HepG2 (cell line): Measurements from ENCODE around the gene ZNF442. TPM values are rescaled to one million over a fixed set of nuclear protein-coding genes. Genes with fewer than 3 reads are reported as not detected.

Source experiments
- E2F1 ChIP-seq: sonication (generic); formaldehyde crosslinking; IDR thresholded peaks from 2 replicates; pipeline ENCODE4 v1.5.0; 2020; ENCODE audit warnings: missing genetic modification reagents
- ERF ChIP-seq: IDR thresholded peaks from 2 replicates; pipeline ENCODE4 v1.6.1; 2018; ENCODE audit warnings: missing biosample characterization, missing genetic modification reagents
- FOXP1 ChIP-seq, 2 experiments: fragments of 450-650 bp in 1 of 2; IDR thresholded peaks; 2 replicates each; pipeline ENCODE4 v1.6.1; 2017 to 2018; ENCODE audit warnings: antibody characterized with exemption in 1 of 2
- JARID2 ChIP-seq: sonication (generic); formaldehyde crosslinking; IDR thresholded peaks from 2 replicates; pipeline ENCODE4 v1.8.1; 2023; ENCODE audit warnings: missing genetic modification reagents, inconsistent platforms; ENCODE audit not compliant: insufficient replicate concordance
- MXI1 ChIP-seq: IDR thresholded peaks from 3 replicates; pipeline ENCODE4 v1.6.1; 2012; ENCODE audit warnings: low read depth, low read length, inconsistent platforms, borderline replicate concordance
- PAXIP1 ChIP-seq: sonication (generic); formaldehyde crosslinking; conservative IDR thresholded peaks from 2 replicates; pipeline ENCODE4 v1.4.0; 2020; ENCODE audit warnings: mild to moderate bottlenecking, missing genetic modification reagents, moderate library complexity
- PBX2 ChIP-seq: IDR thresholded peaks from 2 replicates; pipeline ENCODE4 v1.6.1; 2016; ENCODE audit warnings: control low read depth
- PHF21A ChIP-seq: sonication (generic); formaldehyde crosslinking; IDR thresholded peaks from 2 replicates; pipeline ENCODE4 v1.5.0; 2020; ENCODE audit warnings: mild to moderate bottlenecking, missing genetic modification reagents
- PHF8 ChIP-seq: sonication (generic); formaldehyde crosslinking; IDR thresholded peaks from 2 replicates; pipeline ENCODE4 v1.5.0; 2020; ENCODE audit warnings: missing genetic modification reagents
- TFAP4 ChIP-seq: sonication (generic); IDR thresholded peaks from 2 replicates; pipeline ENCODE4 v1.6.1; 2016; ENCODE audit warnings: low read depth, borderline replicate concordance
- ZNF383 ChIP-seq: sonication (generic); formaldehyde crosslinking; IDR thresholded peaks from 2 replicates; pipeline ENCODE4 v1.4.0; 2020; ENCODE audit warnings: missing genetic modification reagents, mild to moderate bottlenecking, borderline replicate concordance
- ZNF501 ChIP-seq: sonication (generic); formaldehyde crosslinking; IDR thresholded peaks from 2 replicates; pipeline ENCODE4 v1.5.1; 2020; ENCODE audit warnings: mild to moderate bottlenecking, moderate library complexity, missing genetic modification reagents
- ZNF572 ChIP-seq: sonication (generic); formaldehyde crosslinking; IDR thresholded peaks from 2 replicates; pipeline ENCODE4 v1.5.1; 2020; ENCODE audit warnings: mild to moderate bottlenecking, missing genetic modification reagents
- ZNF589 ChIP-seq: sonication (generic); formaldehyde crosslinking; conservative IDR thresholded peaks from 2 replicates; pipeline ENCODE4 v1.8.0; 2022; ENCODE audit warnings: mild to moderate bottlenecking, moderate library complexity, missing genetic modification reagents
- ZNF761 ChIP-seq: sonication (generic); formaldehyde crosslinking; conservative IDR thresholded peaks from 2 replicates; pipeline ENCODE4 v1.4.0; 2020; ENCODE audit warnings: mild to moderate bottlenecking, missing genetic modification reagents
- polyA plus RNA-seq, 8 experiments: library from polyadenylated mRNA; depleted of rRNA in 3 of 8; stranded (reverse) in 7 of 8; unstranded in 1 of 8; fragments of >200 nt; fragmentation: Illumina TruSeq in 4 of 8; extraction: Trizol in 4 of 8; gene quantifications; 2 replicates each; pipeline versions ENCODE4 v1.2.1 to v1.2.3, GENCODE V29; 2011 to 2016; ENCODE audit warnings: low read depth in 4 of 8, missing spikeins in 1 of 8, mixed read lengths in 1 of 8; ENCODE audit not compliant: insufficient read depth in 1 of 8
- total RNA-seq, 5 experiments: library from RNA; depleted of rRNA; stranded (reverse); fragments of >200 nt; fragmentation: Illumina TruSeq; extraction: Trizol; gene quantifications; 2 replicates each; pipeline ENCODE4 v1.2.3, GENCODE V29; 2016; ENCODE audit warnings: low read depth in 1 of 5
- TF ChIP-seq, protein P1 (sequence below): sonication (generic); formaldehyde crosslinking; IDR thresholded peaks from 2 replicates; pipeline ENCODE4 v1.8.0; 2022; ENCODE audit warnings: missing genetic modification reagents, mild to moderate bottlenecking, inconsistent platforms, borderline replicate concordance
- TF ChIP-seq, protein P2 (sequence below): sonication (generic); formaldehyde crosslinking; IDR thresholded peaks from 2 replicates; pipeline ENCODE4 v1.5.0; 2020; ENCODE audit warnings: mild to moderate bottlenecking, missing genetic modification reagents

ZNF442 gene
- total and polyA plus RNA-seq, 2 of the 13 experiments (the other 11 are each of a cell fraction or from before 2014, with no cell fraction given), result 1.0 to 6.0 TPM

GRCh38 chr19:12400633-12401502 is 35.4 kb upstream of the ZNF442 start, which contains the start of gene ZNF799 (continued):
- TF ChIP-seq TFAP4 (peak; percentile 96), ZNF572 (CRISPR knock-in tag) (no peak; the same call in 1 of the 2 replicates), JARID2 (CRISPR knock-in tag) (no peak), PBX2 (CRISPR knock-in tag) (peak; percentile 92), ZNF761 (CRISPR knock-in tag) (peak; percentile 90), ZNF589 (CRISPR knock-in tag) (peak; percentile 61; the same call in 1 of the 2 replicates), PAXIP1 (CRISPR knock-in tag) (peak; percentile 87), PHF8 (peak; percentile 73), ZNF501 (peak; percentile 77; the same call in 1 of the 2 replicates), ZNF383 (CRISPR knock-in tag) (no peak), ERF (CRISPR knock-in tag) (peak; percentile 36; the same call in 1 of the 2 replicates), FOXP1 (IDR thresholded peaks at IDR 0.05) (no peak), FOXP1 (CRISPR knock-in tag; IDR thresholded peaks at IDR 0.05) (0 out of 2 replicates have a peak, but pooled peaks have one; percentile 8), PHF21A (CRISPR knock-in tag) (peak; percentile 84), MXI1 (peak; percentile 91), E2F1 (CRISPR knock-in tag) (peak; percentile 40; the same call in 1 of the 2 replicates)
- TF ChIP-seq, protein P1, sequence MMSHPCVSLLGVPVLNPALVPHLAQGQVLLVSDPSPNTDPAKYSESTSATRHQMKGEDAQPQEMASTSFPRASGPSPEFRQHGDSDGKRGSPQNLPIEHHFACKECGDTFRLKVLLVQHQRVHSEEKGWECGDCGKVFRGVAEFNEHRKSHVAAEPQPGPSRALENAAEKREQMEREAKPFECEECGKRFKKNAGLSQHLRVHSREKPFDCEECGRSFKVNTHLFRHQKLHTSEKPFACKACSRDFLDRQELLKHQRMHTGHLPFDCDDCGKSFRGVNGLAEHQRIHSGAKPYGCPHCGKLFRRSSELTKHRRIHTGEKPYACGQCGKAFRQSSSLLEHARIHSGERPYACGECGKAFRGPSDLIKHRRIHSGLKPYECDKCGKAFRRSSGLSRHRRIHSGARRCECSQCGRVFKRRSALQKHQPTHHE, result 0 out of 2 replicates have a peak, but pooled peaks have one; percentile 31
- TF ChIP-seq, protein P2, sequence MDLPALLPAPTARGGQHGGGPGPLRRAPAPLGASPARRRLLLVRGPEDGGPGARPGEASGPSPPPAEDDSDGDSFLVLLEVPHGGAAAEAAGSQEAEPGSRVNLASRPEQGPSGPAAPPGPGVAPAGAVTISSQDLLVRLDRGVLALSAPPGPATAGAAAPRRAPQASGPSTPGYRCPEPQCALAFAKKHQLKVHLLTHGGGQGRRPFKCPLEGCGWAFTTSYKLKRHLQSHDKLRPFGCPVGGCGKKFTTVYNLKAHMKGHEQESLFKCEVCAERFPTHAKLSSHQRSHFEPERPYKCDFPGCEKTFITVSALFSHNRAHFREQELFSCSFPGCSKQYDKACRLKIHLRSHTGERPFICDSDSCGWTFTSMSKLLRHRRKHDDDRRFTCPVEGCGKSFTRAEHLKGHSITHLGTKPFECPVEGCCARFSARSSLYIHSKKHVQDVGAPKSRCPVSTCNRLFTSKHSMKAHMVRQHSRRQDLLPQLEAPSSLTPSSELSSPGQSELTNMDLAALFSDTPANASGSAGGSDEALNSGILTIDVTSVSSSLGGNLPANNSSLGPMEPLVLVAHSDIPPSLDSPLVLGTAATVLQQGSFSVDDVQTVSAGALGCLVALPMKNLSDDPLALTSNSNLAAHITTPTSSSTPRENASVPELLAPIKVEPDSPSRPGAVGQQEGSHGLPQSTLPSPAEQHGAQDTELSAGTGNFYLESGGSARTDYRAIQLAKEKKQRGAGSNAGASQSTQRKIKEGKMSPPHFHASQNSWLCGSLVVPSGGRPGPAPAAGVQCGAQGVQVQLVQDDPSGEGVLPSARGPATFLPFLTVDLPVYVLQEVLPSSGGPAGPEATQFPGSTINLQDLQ (CRISPR knock-in tag), result 0 out of 2 replicates have a peak, but pooled peaks have one; percentile 35
